ENCODE data around the gene MEA1.

GRCh38 chr6:43040542-43041257, 27.0 kb upstream of the MEA1 start:
- TF ChIP-seq CTCF (IDR thresholded peaks at IDR 0.05) (no peak), POLR2A (IDR thresholded peaks at IDR 0.05) (no peak)

Measured in thyroid gland (tissue), 4 donors.